Measurements from ENCODE around the gene RFXANK.

DNA sequence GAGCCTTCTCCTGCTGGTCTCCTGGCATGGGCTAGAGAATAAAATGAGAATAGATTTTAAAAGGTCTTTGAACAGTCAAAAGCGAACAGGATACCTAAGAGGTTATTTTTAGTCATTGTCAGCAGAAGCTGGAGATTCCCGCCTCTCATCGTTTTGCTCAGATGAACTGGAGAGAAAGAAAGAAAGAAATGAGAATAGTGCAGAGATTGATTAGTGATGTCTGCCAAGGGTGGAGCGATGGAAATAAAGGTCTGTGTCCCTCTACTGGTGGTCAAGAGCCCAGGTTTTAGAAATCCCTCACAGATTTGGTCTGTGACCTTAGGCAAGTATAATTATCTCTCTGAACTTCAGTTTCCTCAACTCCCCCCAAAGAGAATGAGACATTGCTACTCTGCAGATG lies 25.0 kb downstream of the RFXANK start:
- TF ChIP-seq EP300 (IDR thresholded peaks at IDR 0.05; ENCODE audit: low read length) (no peak), SRF (CRISPR knock-in tag; IDR thresholded peaks at IDR 0.05) (no peak)

Data from K562 (cell line).